Calu3 (cell line): ENCODE results near the gene ELL2. TPM values are rescaled to one million over a fixed set of nuclear protein-coding genes. Genes with fewer than 3 reads are reported as not detected.

Experiments
- BruUV-seq: library from RNA; stranded (reverse); fragments of 400-500 nt; replicated peaks from 2 replicates; lab custom pipeline; 2021; lab: Mats Ljungman, UMichigan
- CTCF ChIA-PET: fragments of 300-600 bp; sonication (Branson Sonifier 250); formaldehyde crosslinking; loops from one replicate; lab custom pipeline; 2022; ENCODE audit warnings: antibody characterized with exemption; lab: Charles Lee
- DNase-seq: peaks from one replicate; pipeline ENCODE4 v3.0.0; 2022
- H3K27ac Mint-ChIP-seq: one replicate; pipeline ENCODE4 v1.8.0; 2022; ENCODE audit warnings: mixed read lengths; ENCODE audit not compliant: unreplicated experiment
- H3K27me3 Mint-ChIP-seq: one replicate; pipeline ENCODE4 v1.8.0; 2022; ENCODE audit warnings: mixed read lengths; ENCODE audit not compliant: unreplicated experiment
- H3K36me3 Mint-ChIP-seq: one replicate; pipeline ENCODE4 v1.8.0; 2022; ENCODE audit warnings: mild to moderate bottlenecking, moderate library complexity, mixed read lengths; ENCODE audit not compliant: insufficient read depth, unreplicated experiment
- H3K4me1 Mint-ChIP-seq: one replicate; pipeline ENCODE4 v1.8.0; 2022; ENCODE audit warnings: mild to moderate bottlenecking, low read depth, mixed read lengths; ENCODE audit not compliant: unreplicated experiment
- H3K4me3 Mint-ChIP-seq: one replicate; pipeline ENCODE4 v1.8.0; 2022; ENCODE audit warnings: mild to moderate bottlenecking, low read depth, moderate library complexity, mixed read lengths; ENCODE audit not compliant: unreplicated experiment
- H3K9me3 Mint-ChIP-seq: one replicate; pipeline ENCODE4 v1.8.0; 2022; ENCODE audit warnings: low read depth, mixed read lengths; ENCODE audit not compliant: unreplicated experiment
- CTCF ChIP-seq: fragments of 200-600 bp; IDR thresholded peaks from one replicate; pipeline ENCODE4 v1.8.0; 2022; ENCODE audit warnings: antibody characterized with exemption; ENCODE audit not compliant: unreplicated experiment
- intact Hi-C: fragments of 100-400 bp; cut with micrococcal nuclease; formaldehyde crosslinking; loops from one replicate; pipeline ENCODE4 v1.10.0; 2022; ENCODE audit not compliant: unreplicated experiment
- total RNA-seq: library from RNA; stranded (reverse); gene quantifications from 2 replicates; pipeline ENCODE4 v1.2.3, GENCODE V29; 2022

The ELL2 gene
- total RNA-seq, 1 experiment from 2014 or later, result 57.7 TPM

DNA sequence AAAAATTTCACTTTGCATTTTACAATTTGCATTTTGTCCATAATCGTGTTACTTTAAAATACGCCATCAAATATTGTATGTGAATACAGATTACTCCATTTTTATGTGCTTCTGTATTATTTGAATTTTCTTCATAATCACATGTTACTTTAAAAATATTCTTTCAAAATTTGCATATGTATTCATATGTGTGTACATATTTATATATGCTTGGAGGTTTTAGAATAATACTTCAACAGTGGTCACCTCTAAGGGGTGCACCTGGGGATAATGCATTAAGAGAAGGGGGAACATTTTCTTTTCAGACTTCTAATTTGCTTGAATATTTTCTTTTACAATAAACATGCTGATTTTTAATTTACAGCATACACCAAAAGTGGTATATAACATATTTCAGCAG, 21.9 kb upstream of the ELL2 start:
- no peak overlapping the region for H3K4me3 Mint-ChIP-seq
- peaks cover 9% of the 10 kb centered on the region for H3K4me1 Mint-ChIP-seq
- H3K27me3 Mint-ChIP-seq, result no peaks in the 10 kb centered on the region
- H3K27ac Mint-ChIP-seq, result no peak overlapping the region
- no peaks in the 10 kb centered on the region for H3K36me3 Mint-ChIP-seq
- DNase-seq, result no peak
- no peak for TF ChIP-seq CTCF
- no peaks in the 10 kb centered on the region for H3K9me3 Mint-ChIP-seq
- intact Hi-C loops, result no loop called here
- no TSS peak for BruUV-seq
- CTCF ChIA-PET, result no interaction called here

DNA sequence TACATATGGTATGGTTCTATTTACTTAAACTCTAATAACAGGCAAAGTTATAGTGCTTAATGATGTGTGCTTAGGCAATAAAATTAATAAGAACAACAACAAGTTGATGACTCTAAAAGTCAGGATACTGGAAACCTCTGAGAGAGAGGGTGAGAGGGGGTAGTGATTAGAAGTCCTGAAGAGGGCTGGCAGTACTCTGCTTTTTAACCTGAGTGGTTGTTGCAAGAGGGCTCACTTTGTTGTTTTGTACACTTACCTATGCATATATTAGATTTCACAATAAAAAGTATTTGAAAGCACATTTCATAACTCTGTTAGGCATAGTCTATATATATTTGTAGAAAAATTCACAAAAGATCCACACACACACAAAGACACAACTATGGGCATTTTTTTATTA, 21.4 kb upstream of the ELL2 start:
- TF ChIP-seq CTCF, result no peak
- no peaks in the 10 kb centered on the region for H3K27me3 Mint-ChIP-seq
- CTCF ChIA-PET, result no interaction called here
- no peak overlapping the region for H3K4me3 Mint-ChIP-seq
- H3K36me3 Mint-ChIP-seq, result no peaks in the 10 kb centered on the region
- DNase-seq, result no peak
- BruUV-seq, result no TSS peak
- no peak overlapping the region for H3K27ac Mint-ChIP-seq
- no peaks in the 10 kb centered on the region for H3K9me3 Mint-ChIP-seq
- peaks cover 9% of the 10 kb centered on the region for H3K4me1 Mint-ChIP-seq
- intact Hi-C loops, result no loop called here

GRCh38 chr5:95976606-95977005, 15.0 kb upstream of the ELL2 start:
- CTCF ChIA-PET, result interaction anchor here (0.6 kb wide), 1 partner anchor 464 kb away, joined by 5 read pairs; no protein-coding TSS in a partner anchor
- no peak overlapping the region for H3K4me3 Mint-ChIP-seq

GRCh38 chr5:95975703-95976102, 14.1 kb upstream of the ELL2 start:
- Mint-ChIP-seq H3K4me1 (peaks cover 8% of the 10 kb centered on the region), H3K4me3 (no peak overlapping the region), H3K9me3 (no peaks in the 10 kb centered on the region), H3K36me3 (no peaks in the 10 kb centered on the region), H3K27ac (no peak overlapping the region), H3K27me3 (no peaks in the 10 kb centered on the region)
- no peak for DNase-seq
- intact Hi-C loops, result no loop called here
- CTCF ChIA-PET, result no interaction called here
- TF ChIP-seq CTCF, result no peak
- no TSS peak for BruUV-seq

More at GRCh38 chr5:95976606-95977005, 15.0 kb upstream of the ELL2 start:
- intact Hi-C loops, result no loop called here
- TF ChIP-seq CTCF, result no peak
- DNase-seq, result no peak
- BruUV-seq, result no TSS peak
- H3K4me1 Mint-ChIP-seq, result peaks cover 8% of the 10 kb centered on the region
- no peak overlapping the region for H3K27ac Mint-ChIP-seq
- no peaks in the 10 kb centered on the region for H3K36me3 Mint-ChIP-seq
- no peaks in the 10 kb centered on the region for H3K27me3 Mint-ChIP-seq
- H3K9me3 Mint-ChIP-seq, result no peaks in the 10 kb centered on the region
